Activated T-helper 1 cell treated with Interleukin-2 at 50 U/mL for 16 hours (primary cell): Measurements from ENCODE around the gene CEP70.
"Not testable (repeated sequence)": the region's sequence is repeated elsewhere in the genome, so short reads cannot be mapped to it uniquely, and the experiment has no call there.

Experiments used
- DNase-seq: peaks from one replicate; pipeline ENCODE4 v3.0.0-alpha.2; 2020; ENCODE audit warnings: low read depth

CEP70 gene

GRCh38 chr3:138513090-138513843 lies 80.8 kb downstream of the CEP70 start:
- DNase-seq: no peak

- DNase-seq: no peak
These were observed 82.1 kb downstream of the CEP70 start for GRCh38 chr3:138511945-138512344.

GRCh38 chr3:138509586-138509985 lies 84.5 kb downstream of the CEP70 start:
- no peak for DNase-seq

- DNase-seq: no peak
These were observed 86.5 kb downstream of the CEP70 start for GRCh38 chr3:138507524-138507923.

GRCh38 chr3:138498991-138499390 lies 95.1 kb downstream of the CEP70 start:
- DNase-seq: no peak

GRCh38 chr3:138497851-138498250 lies 96.2 kb downstream of the CEP70 start:
- no peak for DNase-seq

- no peak for DNase-seq
These were observed 97.0 kb downstream of the CEP70 start for GRCh38 chr3:138497021-138497420.

- DNase-seq: no peak
These were observed 97.6 kb downstream of the CEP70 start for GRCh38 chr3:138496436-138496835.

GRCh38 chr3:138495638-138496037 lies 98.4 kb downstream of the CEP70 start:
- DNase-seq: not testable (repeated sequence)

GRCh38 chr3:138494607-138494929 lies 99.5 kb downstream of the CEP70 start:
- DNase-seq: no peak

- DNase-seq: no peak
These were observed 100.1 kb downstream of the CEP70 start for GRCh38 chr3:138493804-138494606.

- no peak for DNase-seq
These were observed 100.9 kb downstream of the CEP70 start for GRCh38 chr3:138492980-138493675.

GRCh38 chr3:138491971-138492370 lies 102.1 kb downstream of the CEP70 start:
- no peak for DNase-seq

GRCh38 chr3:138486580-138486979 lies 107.5 kb downstream of the CEP70 start:
- DNase-seq: not testable (repeated sequence)

- DNase-seq: not testable (repeated sequence)
These were observed 109.4 kb downstream of the CEP70 start for GRCh38 chr3:138484672-138485071.

GRCh38 chr3:138479438-138479863 lies 114.6 kb downstream of the CEP70 start:
- DNase-seq: no peak

- no peak for DNase-seq
These were observed 116.3 kb downstream of the CEP70 start for GRCh38 chr3:138477801-138478200.

GRCh38 chr3:138477120-138477519 lies 116.9 kb downstream of the CEP70 start:
- DNase-seq: no peak

- DNase-seq: no peak
These were observed 117.5 kb downstream of the CEP70 start for GRCh38 chr3:138476526-138476925.

GRCh38 chr3:138474163-138474562 lies 119.9 kb downstream of the CEP70 start:
- DNase-seq: no peak

GRCh38 chr3:138473391-138473790 lies 120.7 kb downstream of the CEP70 start:
- no peak for DNase-seq

GRCh38 chr3:138472141-138472825 lies 121.8 kb downstream of the CEP70 start:
- no peak for DNase-seq
